Measurements from ENCODE around the gene TMEM63A. TPM values are rescaled to one million over a fixed set of nuclear protein-coding genes. Genes with fewer than 3 reads are reported as not detected.

TMEM63A gene
- total and polyA plus RNA-seq, 2 donors (not counting 1 experiment from before 2014, with no cell fraction given) = 14.5 to 24.1 TPM

- Histone ChIP-seq H3K79me2 (ENCODE audit: control insufficient read depth, insufficient read depth, low read length) (no peaks in the 10 kb centered on the region), H3K27me3 (ENCODE audit: control insufficient read depth, insufficient read depth, low read length) (no peaks in the 10 kb centered on the region), H3K4me1 (ENCODE audit: control insufficient read depth, extremely low read depth, insufficient read depth, low read length) (peaks cover 7% of the 10 kb centered on the region), H3K9me3 (ENCODE audit: control insufficient read depth, insufficient read depth, low read depth, low read length) (no peaks in the 10 kb centered on the region), H3K4me2 (ENCODE audit: extremely low read depth, insufficient read depth, low read length) (no peak overlapping the region), H3K36me3 (ENCODE audit: control insufficient read depth, insufficient read depth, low read length) (peaks cover 25% of the 10 kb centered on the region), H3K9ac (ENCODE audit: insufficient read depth, low read length) (no peak overlapping the region), H4K20me1 (ENCODE audit: control insufficient read depth, extremely low read depth, insufficient read depth, low read length) (no peaks in the 10 kb centered on the region), H3K27ac (ENCODE audit: insufficient read depth, low read length) (no peak overlapping the region), H2AFZ (ENCODE audit: low read length) (no peak overlapping the region), H3K4me3 (replicated peaks in 1 of 4; ENCODE audit: control extremely low read depth in 1 of 4, insufficient read depth in 1 of 4, low read depth in 3 of 4, low read length in 4 of 4) (no peak overlapping the region)
- no peak for TF ChIP-seq EZH2 (IDR thresholded peaks at IDR 0.05; ENCODE audit: low read length, missing control alignments)
- no peak for TF ChIP-seq CTCF (conservative IDR thresholded peaks at IDR 0.05 in 1 of 2, IDR thresholded peaks at IDR 0.05 in 1 of 2; ENCODE audit: low read depth in 1 of 2, low read length in 2 of 2)
- no peak for DNase-seq (ENCODE audit: low read depth in 2 of 2)
These were observed 19.6 kb downstream of the TMEM63A start for GRCh38 chr1:225862581-225862950.

GRCh38 chr1:225861834-225862580 lies 20.2 kb downstream of the TMEM63A start:
- no peak overlapping the region for H3K27ac ChIP-seq (ENCODE audit: insufficient read depth, low read length)
- no peak overlapping the region for H3K9ac ChIP-seq (ENCODE audit: insufficient read depth, low read length)
- no peaks in the 10 kb centered on the region for H4K20me1 ChIP-seq (ENCODE audit: control insufficient read depth, extremely low read depth, insufficient read depth, low read length)
- DNase-seq (ENCODE audit: low read depth in 2 of 2) = no peak
- H3K4me1 ChIP-seq (ENCODE audit: control insufficient read depth, extremely low read depth, insufficient read depth, low read length) = peaks cover 7% of the 10 kb centered on the region
- no peaks in the 10 kb centered on the region for H3K79me2 ChIP-seq (ENCODE audit: control insufficient read depth, insufficient read depth, low read length)
- no peak overlapping the region for H3K4me3 ChIP-seq (replicated peaks in 1 of 4; ENCODE audit: control extremely low read depth in 1 of 4, insufficient read depth in 1 of 4, low read depth in 3 of 4, low read length in 4 of 4)
- no peaks in the 10 kb centered on the region for H3K9me3 ChIP-seq (ENCODE audit: control insufficient read depth, insufficient read depth, low read depth, low read length)
- H3K4me2 ChIP-seq (ENCODE audit: extremely low read depth, insufficient read depth, low read length) = no peak overlapping the region
- H3K27me3 ChIP-seq (ENCODE audit: control insufficient read depth, insufficient read depth, low read length) = no peaks in the 10 kb centered on the region
- no peak for TF ChIP-seq EZH2 (IDR thresholded peaks at IDR 0.05; ENCODE audit: low read length, missing control alignments)
- no peak for TF ChIP-seq CTCF (conservative IDR thresholded peaks at IDR 0.05 in 1 of 2, IDR thresholded peaks at IDR 0.05 in 1 of 2; ENCODE audit: low read depth in 1 of 2, low read length in 2 of 2)
- no peak overlapping the region for H2AFZ ChIP-seq (ENCODE audit: low read length)
- peaks cover 25% of the 10 kb centered on the region for H3K36me3 ChIP-seq (ENCODE audit: control insufficient read depth, insufficient read depth, low read length)

GRCh38 chr1:225860876-225861441 lies 21.2 kb downstream of the TMEM63A start:
- Histone ChIP-seq H3K4me1 (ENCODE audit: control insufficient read depth, extremely low read depth, insufficient read depth, low read length) (peaks cover 7% of the 10 kb centered on the region), H3K36me3 (ENCODE audit: control insufficient read depth, insufficient read depth, low read length) (peaks cover 23% of the 10 kb centered on the region), H3K4me2 (ENCODE audit: extremely low read depth, insufficient read depth, low read length) (no peak overlapping the region), H2AFZ (ENCODE audit: low read length) (no peak overlapping the region), H3K9me3 (ENCODE audit: control insufficient read depth, insufficient read depth, low read depth, low read length) (no peaks in the 10 kb centered on the region), H3K9ac (ENCODE audit: insufficient read depth, low read length) (no peak overlapping the region), H3K27ac (ENCODE audit: insufficient read depth, low read length) (no peak overlapping the region), H4K20me1 (ENCODE audit: control insufficient read depth, extremely low read depth, insufficient read depth, low read length) (no peaks in the 10 kb centered on the region), H3K4me3 (replicated peaks in 1 of 4; ENCODE audit: control extremely low read depth in 1 of 4, insufficient read depth in 1 of 4, low read depth in 3 of 4, low read length in 4 of 4) (no peak overlapping the region), H3K79me2 (ENCODE audit: control insufficient read depth, insufficient read depth, low read length) (no peaks in the 10 kb centered on the region), H3K27me3 (ENCODE audit: control insufficient read depth, insufficient read depth, low read length) (no peaks in the 10 kb centered on the region)
- no peak for TF ChIP-seq CTCF (conservative IDR thresholded peaks at IDR 0.05 in 1 of 2, IDR thresholded peaks at IDR 0.05 in 1 of 2; ENCODE audit: low read depth in 1 of 2, low read length in 2 of 2)
- no peak for TF ChIP-seq EZH2 (IDR thresholded peaks at IDR 0.05; ENCODE audit: low read length, missing control alignments)
- no peak for DNase-seq (ENCODE audit: low read depth in 2 of 2)

Data from fibroblast of lung (primary cell).